Kidney (tissue), 14 donors: ENCODE measurements around the gene BCAN. TPM values are rescaled to one million over a fixed set of nuclear protein-coding genes. Genes with fewer than 3 reads are reported as not detected.
A peak's percentile ranks its signal among the peaks of the same experiment; 100 is the strongest.

Source experiments
- DNase-seq, 5 donors: peaks; one replicate each; pipeline ENCODE4 v3.0.0-alpha.2; 2013 to 2020
- FAIRE-seq: peaks from 2 replicates; lab custom pipeline; 2012; peaks lifted over from hg19 to GRCh38; lab: Jason Lieb, UNC
- H3K27ac ChIP-seq, 2 donors: one replicate each; pipeline ENCODE4 v1.7.0; 2013; ENCODE audit warnings: low read depth in 2 of 2, low read length in 2 of 2, inconsistent platforms in 1 of 2
- H3K27me3 ChIP-seq: one replicate; pipeline ENCODE4 v1.7.1; 2013; ENCODE audit warnings: low read length, inconsistent platforms; ENCODE audit not compliant: control insufficient read depth, insufficient read depth
- H3K36me3 ChIP-seq, 3 donors: one replicate each; pipeline versions ENCODE4 v1.7.0 to v1.7.1; 2013; ENCODE audit warnings: low read length in 3 of 3, control low read depth in 1 of 3, inconsistent platforms in 1 of 3; ENCODE audit not compliant: insufficient read depth in 3 of 3, control insufficient read depth in 2 of 3
- H3K4me1 ChIP-seq, 3 donors: one replicate each; pipeline versions ENCODE4 v1.7.0 to v1.7.1; 2013; ENCODE audit warnings: low read length in 3 of 3, inconsistent platforms in 1 of 3, low read depth in 1 of 3; ENCODE audit not compliant: control insufficient read depth in 2 of 3, insufficient read depth in 2 of 3
- H3K4me3 ChIP-seq, 3 donors: one replicate each; pipeline versions ENCODE4 v1.7.0 to v1.8.1; 2013; ENCODE audit warnings: low read length in 3 of 3, control low read depth in 1 of 3, inconsistent platforms in 1 of 3
- H3K9ac ChIP-seq, 3 donors: one replicate each; pipeline versions ENCODE4 v1.7.0 to v1.7.1; 2013; ENCODE audit warnings: low read length in 3 of 3, control low read depth in 1 of 3, inconsistent platforms in 1 of 3
- H3K9me3 ChIP-seq, 3 donors: one replicate each; pipeline versions ENCODE4 v1.7.0 to v1.7.1; 2013; ENCODE audit warnings: low read length in 3 of 3, control low read depth in 1 of 3, inconsistent platforms in 1 of 3; ENCODE audit not compliant: control insufficient read depth in 2 of 3, insufficient read depth in 1 of 3
- CTCF ChIP-seq: IDR thresholded peaks from 3 replicates; pipeline ENCODE4 v1.5.1; 2012; ENCODE audit warnings: mild to moderate bottlenecking, moderate library complexity, borderline replicate concordance; ENCODE audit not compliant: insufficient read depth; ENCODE audit errors: extremely low read depth
- intact Hi-C: fragments of 100-400 bp; cut with DNase I; formaldehyde crosslinking; loops from one replicate; pipeline ENCODE4 v1.11.1; 2022
- polyA plus RNA-seq: library from polyadenylated mRNA; stranded (reverse); fragments of 350-450 nt; fragmentation: Illumina TruSeq; extraction: RNeasy Lipid Tissue Mini Kit (QIAGEN cat#74804); gene quantifications from one replicate; pipeline ENCODE4 v1.2.3, GENCODE V29; 2014; ENCODE audit warnings: low read depth, low replicate concordance; ENCODE audit not compliant: insufficient read depth
- total RNA-seq: library from RNA; stranded (reverse); fragmentation: NEBNext Ultra II Directional; extraction: Animal tissue kit (Norgen Biotek cat#: 25700); gene quantifications from one replicate; pipeline ENCODE4 v1.2.1, GENCODE V29; 2021
- donor health status: control.
- donor health status: control.
- donor health status: control.
- donor health status: control.
- donor health status: control.
- donor health status: DM: yes; HTN: yes; CAD: no.
- donor health status: Normal renal cell carcinoma (clear cell type).

BCAN gene
- total and polyA plus RNA-seq, 2 donors from 2014 or later, result 0.19 to 0.45 TPM

- Histone ChIP-seq H3K9ac (no peak overlapping the region), H3K4me1 (peaks cover 3 to 7% (median 5%) of the 10 kb centered on the region in 3 donors), H3K9me3 (no peaks in the 10 kb centered on the region), H3K36me3 (no peaks in the 10 kb centered on the region), H3K4me3 (no peak overlapping the region), H3K27ac (no peak overlapping the region), H3K27me3 (peaks cover 10% of the 10 kb centered on the region)
- no peak for FAIRE-seq
- no peak for DNase-seq
- no peak for TF ChIP-seq CTCF
- intact Hi-C loops, result no loop called here
Measured at GRCh38 chr1:156682166-156682890, 40.4 kb downstream of the BCAN start.

GRCh38 chr1:156684227-156684782, 42.4 kb downstream of the BCAN start:
- DNase-seq (no peak), FAIRE-seq (no peak)
- Histone ChIP-seq H3K36me3 (no peaks in the 10 kb centered on the region), H3K27ac (no peak overlapping the region), H3K27me3 (no peaks in the 10 kb centered on the region), H3K4me3 (no peak overlapping the region), H3K9me3 (no peaks in the 10 kb centered on the region), H3K9ac (no peak overlapping the region), H3K4me1 (no peaks in the 10 kb centered on the region)
- intact Hi-C loops, result no loop called here
- no peak for TF ChIP-seq CTCF

GRCh38 chr1:156689035-156689952, 47.4 kb downstream of the BCAN start:
- no peak for FAIRE-seq
- Histone ChIP-seq H3K9me3 (no peaks in the 10 kb centered on the region), H3K36me3 (no peaks in the 10 kb centered on the region), H3K27ac (no peak overlapping the region), H3K9ac (no peak overlapping the region), H3K4me3 (peak overlapping the region in 1 of 3 donors; percentile 4), H3K4me1 (peaks cover 0 to 12% (median 6%) of the 10 kb centered on the region in 3 donors), H3K27me3 (no peaks in the 10 kb centered on the region)
- peak; percentile 89 for TF ChIP-seq CTCF
- DNase-seq, result peak; percentile 90 to 96 (median 95)
- intact Hi-C loops, result no loop called here
